GM12878 (cell line): ENCODE data around the gene RIPOR3. TPM values are rescaled to one million over a fixed set of nuclear protein-coding genes. Genes with fewer than 3 reads are reported as not detected.

Experiments
- ATAC-seq: fragments of 200-7000 bp; cut with Tn5 transposase; 3 replicates; pipeline ENCODE4 v1.9.1; 2020; ENCODE audit warnings: mild to moderate bottlenecking, moderate library complexity
- BruUV-seq: library from RNA; stranded (reverse); fragments of 400-500 nt; replicated peaks from 2 replicates; lab custom pipeline; 2021; lab: Mats Ljungman, UMichigan
- CTCF ChIA-PET: fragments of 300-600 bp; sonication (Branson Sonifier 250); formaldehyde crosslinking; extraction: SDS; loops from one replicate; lab custom pipeline; 2021; ENCODE audit warnings: inconsistent platforms; lab: Yijun Ruan, JAX
- POLR2A ChIA-PET: fragments of 350-600 bp; formaldehyde crosslinking; extraction: SDS; loops from one replicate; lab custom pipeline; 2021; ENCODE audit warnings: inconsistent platforms; lab: Charles Lee
- RAD21 ChIA-PET: fragments of 300-600 bp; sonication (Branson Sonifier 250); formaldehyde crosslinking; loops from one replicate; lab custom pipeline; 2023; ENCODE audit warnings: antibody characterized with exemption; ENCODE audit not compliant: unreplicated experiment; lab: Charles Lee
- SMC1A ChIA-PET: fragments of 300-600 bp; sonication (Branson Sonifier 250); formaldehyde crosslinking; loops from one replicate; lab custom pipeline; 2023; ENCODE audit not compliant: unreplicated experiment, uncharacterized antibody; lab: Charles Lee
- DNase-seq: peaks from one replicate; pipeline ENCODE4 v3.0.0-alpha.2; 2011; ENCODE audit warnings: low read depth, low spot score
- FAIRE-seq: peaks from 3 replicates; lab custom pipeline; 2011; peaks lifted over from hg19 to GRCh38; lab: Jason Lieb, UNC
- H2AFZ ChIP-seq: 2 replicates; pipeline ENCODE4 v1.6.0; 2011; ENCODE audit warnings: low read depth, low read length, control low read depth; ENCODE audit not compliant: control insufficient read depth
- H3K27ac ChIP-seq: 2 replicates; pipeline ENCODE4 v1.5.1; 2011; ENCODE audit warnings: control low read depth; ENCODE audit not compliant: control insufficient read depth, insufficient read depth
- H3K27me3 ChIP-seq, 2 experiments: replicated peaks in 1 of 2; 2 replicates each; pipeline versions ENCODE4 v1.6.0 to v1.6.1; 2011; ENCODE audit warnings: low read length in 1 of 2; ENCODE audit not compliant: control insufficient read depth in 2 of 2, insufficient read depth in 2 of 2
- H3K36me3 ChIP-seq, 2 experiments: 2 replicates each; pipeline ENCODE4 v1.5.1; 2011; ENCODE audit warnings: low read length in 1 of 2; ENCODE audit not compliant: control insufficient read depth in 2 of 2, insufficient read depth in 2 of 2
- H3K4me1 ChIP-seq: 2 replicates; pipeline ENCODE4 v1.6.1; 2011; ENCODE audit warnings: mild to moderate bottlenecking, low read length, moderate library complexity, mixed read lengths; ENCODE audit not compliant: control insufficient read depth, insufficient read depth
- H3K4me2 ChIP-seq: 2 replicates; pipeline ENCODE4 v1.6.0; 2011; ENCODE audit warnings: control low read depth; ENCODE audit not compliant: control insufficient read depth, insufficient read depth
- H3K4me3 ChIP-seq: fragments of 200-600 bp; sonication (generic); 2 replicates; pipeline ENCODE4 v1.5.1; 2016
- H3K79me2 ChIP-seq: 2 replicates; pipeline ENCODE4 v1.6.0; 2011; ENCODE audit warnings: low read length; ENCODE audit not compliant: control insufficient read depth, insufficient read depth
- H3K9ac ChIP-seq: 2 replicates; pipeline ENCODE4 v1.8.0; 2011; ENCODE audit warnings: low read length, control low read depth, mixed read lengths; ENCODE audit not compliant: control insufficient read depth, insufficient read depth
- H3K9me3 ChIP-seq: replicated peaks from 3 replicates; pipeline ENCODE4 v1.5.1; 2011; ENCODE audit warnings: mild to moderate bottlenecking, low read length; ENCODE audit not compliant: control insufficient read depth, insufficient read depth
- H4K20me1 ChIP-seq: 2 replicates; pipeline ENCODE4 v1.6.0; 2011; ENCODE audit not compliant: control insufficient read depth, insufficient read depth
- BCL11A ChIP-seq: IDR thresholded peaks from 2 replicates; pipeline ENCODE4 v1.6.1; 2011; ENCODE audit warnings: low read depth, low read length
- BMI1 ChIP-seq: fragments of 450-650 bp; IDR thresholded peaks from 2 replicates; pipeline ENCODE4 v1.6.1; 2016; ENCODE audit warnings: mild to moderate bottlenecking, moderate library complexity, borderline replicate concordance
- CBX5 ChIP-seq: sonication (generic); IDR thresholded peaks from 2 replicates; pipeline ENCODE4 v1.6.1; 2016; ENCODE audit warnings: low read depth, moderate library complexity, mild to moderate bottlenecking, inconsistent platforms
- EED ChIP-seq: sonication (generic); IDR thresholded peaks from 2 replicates; pipeline ENCODE4 v1.6.1; 2016; ENCODE audit warnings: antibody characterized with exemption, low read depth
- KAT2A ChIP-seq: conservative IDR thresholded peaks from 2 replicates; pipeline ENCODE4 v1.6.1; 2011; ENCODE audit warnings: low read depth, low read length; ENCODE audit not compliant: control insufficient read depth
- RB1 ChIP-seq: fragments of 450-650 bp; formaldehyde crosslinking; IDR thresholded peaks from 2 replicates; pipeline ENCODE4 v1.6.1; 2017; ENCODE audit warnings: mild to moderate bottlenecking, borderline replicate concordance
- RELA ChIP-seq: fragments of 450-650 bp; IDR thresholded peaks from 2 replicates; pipeline ENCODE4 v1.8.0; 2014; ENCODE audit warnings: borderline replicate concordance; ENCODE audit not compliant: partially characterized antibody
- SMARCA5 ChIP-seq: fragments of 450-650 bp; IDR thresholded peaks from 2 replicates; pipeline ENCODE4 v1.6.1; 2017; ENCODE audit warnings: mild to moderate bottlenecking
- SREBF1 ChIP-seq: IDR thresholded peaks from 2 replicates; pipeline ENCODE4 v1.6.1; 2012; ENCODE audit warnings: mild to moderate bottlenecking, low read length
- TCF3 ChIP-seq: IDR thresholded peaks from 2 replicates; pipeline ENCODE4 v1.6.1; 2012; ENCODE audit warnings: low read depth, mild to moderate bottlenecking, low read length, borderline replicate concordance; ENCODE audit not compliant: insufficient read depth
- WGBS: methylation state at CpG from one replicate; pipeline ENCODE4 v1.1.6; 2016; ENCODE audit warnings: low lambda C conversion rate; ENCODE audit not compliant: insufficient replicate concordance, insufficient coverage; ENCODE audit errors: missing lambda C conversion rate; 5-methylcytosine and 5-hydroxymethylcytosine counted together
- in situ Hi-C: fragments of 300-500 bp; cut with MboI; formaldehyde crosslinking; loops from 9 replicates; pipeline ENCODE4 v1.14.3; 2018; ENCODE audit warnings: mixed read lengths
- intact Hi-C: fragments of 100-400 bp; cut with micrococcal nuclease; formaldehyde crosslinking; loops from one replicate; pipeline ENCODE4 v1.14.2; 2022; ENCODE audit not compliant: unreplicated experiment
- polyA plus RNA-seq, 11 experiments: library from polyadenylated mRNA; depleted of rRNA in 4 of 11; unstranded in 6 of 11; stranded (reverse) in 5 of 11; fragments of >200 nt; fragmentation: Nextera tagmentation in 4 of 11; fragmentation: Illumina TruSeq in 1 of 11; extraction: Ambion mirVana in 4 of 11; extraction: Trizol in 1 of 11; gene quantifications; 1 replicate in 1 of 11; 2 replicates in 10 of 11; pipeline versions ENCODE4 v1.2.1 to v1.2.3, GENCODE V29; 2011 to 2016; ENCODE audit warnings: inconsistent platforms in 2 of 11, missing spikeins in 2 of 11, low read depth in 1 of 11
- total RNA-seq, 4 experiments: library from RNA; depleted of rRNA in 3 of 4; stranded (reverse); fragments of >200 nt in 3 of 4; fragmentation: Illumina TruSeq in 1 of 4; extraction: Trizol in 1 of 4; gene quantifications; 2 replicates each; pipeline versions ENCODE4 v1.2.1 to v1.2.3, GENCODE V29; 2013 to 2021
- TF ChIP-seq, protein P1 (sequence below): IDR thresholded peaks from 2 replicates; pipeline ENCODE4 v1.6.1; 2011; ENCODE audit warnings: low read depth, low read length, improper control_type of control experiment, borderline replicate concordance
- TF ChIP-seq, protein P2 (sequence below): IDR thresholded peaks from 2 replicates; pipeline ENCODE4 v1.6.1; 2012; ENCODE audit warnings: low read depth, low read length, improper control_type of control experiment
- TF ChIP-seq, protein P3 (sequence below): fragments of 450-650 bp; IDR thresholded peaks from 2 replicates; pipeline ENCODE4 v1.6.1; 2017; ENCODE audit warnings: mild to moderate bottlenecking, low read depth, inconsistent platforms; ENCODE audit not compliant: poor library complexity, severe bottlenecking
- TF ChIP-seq, protein P4 (sequence below): IDR thresholded peaks from 2 replicates; pipeline ENCODE4 v1.6.1; 2011; ENCODE audit warnings: borderline replicate concordance, low read depth, mild to moderate bottlenecking, moderate library complexity, low read length; ENCODE audit not compliant: insufficient read depth, poor library complexity, severe bottlenecking
- TF ChIP-seq, protein P5 (sequence below): fragments of 450-650 bp; formaldehyde crosslinking; IDR thresholded peaks from 2 replicates; pipeline ENCODE4 v1.4.0; 2022; ENCODE audit warnings: mild to moderate bottlenecking, moderate library complexity

The RIPOR3 gene
- total and polyA plus RNA-seq, 10 of the 15 experiments (the other 5 are each of a cell fraction or from before 2014, with no cell fraction given) = 0.04 to 0.55 (median 0.12) TPM; not detected in 6

DNA sequence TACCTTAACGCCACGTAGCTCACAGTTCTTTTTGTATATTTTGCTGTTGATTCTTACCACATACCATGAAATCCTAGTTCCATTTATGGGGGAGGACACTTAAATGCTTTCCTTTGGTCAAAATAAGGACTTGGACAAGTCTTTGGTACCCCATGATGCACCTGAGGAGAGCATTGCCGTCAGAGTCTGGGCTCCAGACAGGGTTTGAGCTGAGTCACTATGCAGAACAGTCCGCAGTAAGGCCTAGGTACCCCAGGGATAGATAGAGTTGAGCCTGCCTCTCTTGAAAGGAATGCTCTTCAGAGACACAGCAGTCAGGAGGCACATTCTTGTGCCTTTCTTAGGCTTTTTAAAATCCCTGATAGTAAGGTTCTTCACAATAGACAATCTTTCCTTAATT lies 46.0 kb upstream of the RIPOR3 start:
- Histone ChIP-seq H3K4me1 (no peaks in the 10 kb centered on the region), H2AFZ (no peak overlapping the region), H3K4me3 (no peak overlapping the region), H3K27me3 (no peaks in the 10 kb centered on the region), H3K27ac (no peak overlapping the region), H3K36me3 (no peaks in the 10 kb centered on the region), H3K79me2 (peaks cover 1% of the 10 kb centered on the region), H4K20me1 (no peaks in the 10 kb centered on the region), H3K9ac (no peak overlapping the region), H3K9me3 (no peaks in the 10 kb centered on the region), H3K4me2 (no peak overlapping the region)
- in situ Hi-C loops = no loop called here
- SMC1A ChIA-PET = interaction anchor here (0.8 kb wide), 1 partner anchor 12 kb away, joined by 3 read pairs; no protein-coding TSS in a partner anchor
- 92% methylated on average over 4 of the region's 4 CpGs for whole genome bisulfite sequencing
- ATAC-seq (no peak), FAIRE-seq (no peak), DNase-seq (no peak)
- RAD21 ChIA-PET = no interaction called here
- no TSS peak for BruUV-seq
- intact Hi-C loops = loop anchor here (10.0 kb wide), 1 partner anchor 553 kb away; no protein-coding TSS in a partner anchor
- CTCF ChIA-PET = interaction anchor here (3.7 kb wide), 1 partner anchor 12 kb away, joined by 18 read pairs; no protein-coding TSS in a partner anchor
- POLR2A ChIA-PET = interaction anchor here (0.6 kb wide), 1 partner anchor 407 kb away, joined by 8 read pairs; no protein-coding TSS in a partner anchor
- no peak for TF ChIP-seq RELA
- TF ChIP-seq, protein P1, sequence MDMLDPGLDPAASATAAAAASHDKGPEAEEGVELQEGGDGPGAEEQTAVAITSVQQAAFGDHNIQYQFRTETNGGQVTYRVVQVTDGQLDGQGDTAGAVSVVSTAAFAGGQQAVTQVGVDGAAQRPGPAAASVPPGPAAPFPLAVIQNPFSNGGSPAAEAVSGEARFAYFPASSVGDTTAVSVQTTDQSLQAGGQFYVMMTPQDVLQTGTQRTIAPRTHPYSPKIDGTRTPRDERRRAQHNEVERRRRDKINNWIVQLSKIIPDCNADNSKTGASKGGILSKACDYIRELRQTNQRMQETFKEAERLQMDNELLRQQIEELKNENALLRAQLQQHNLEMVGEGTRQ = no peak
- TF ChIP-seq KAT2A = no peak
- TF ChIP-seq RB1 = no peak
- no peak for TF ChIP-seq CBX5
- TF ChIP-seq, protein P2, sequence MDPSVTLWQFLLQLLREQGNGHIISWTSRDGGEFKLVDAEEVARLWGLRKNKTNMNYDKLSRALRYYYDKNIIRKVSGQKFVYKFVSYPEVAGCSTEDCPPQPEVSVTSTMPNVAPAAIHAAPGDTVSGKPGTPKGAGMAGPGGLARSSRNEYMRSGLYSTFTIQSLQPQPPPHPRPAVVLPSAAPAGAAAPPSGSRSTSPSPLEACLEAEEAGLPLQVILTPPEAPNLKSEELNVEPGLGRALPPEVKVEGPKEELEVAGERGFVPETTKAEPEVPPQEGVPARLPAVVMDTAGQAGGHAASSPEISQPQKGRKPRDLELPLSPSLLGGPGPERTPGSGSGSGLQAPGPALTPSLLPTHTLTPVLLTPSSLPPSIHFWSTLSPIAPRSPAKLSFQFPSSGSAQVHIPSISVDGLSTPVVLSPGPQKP = no peak
- TF ChIP-seq, protein P3, sequence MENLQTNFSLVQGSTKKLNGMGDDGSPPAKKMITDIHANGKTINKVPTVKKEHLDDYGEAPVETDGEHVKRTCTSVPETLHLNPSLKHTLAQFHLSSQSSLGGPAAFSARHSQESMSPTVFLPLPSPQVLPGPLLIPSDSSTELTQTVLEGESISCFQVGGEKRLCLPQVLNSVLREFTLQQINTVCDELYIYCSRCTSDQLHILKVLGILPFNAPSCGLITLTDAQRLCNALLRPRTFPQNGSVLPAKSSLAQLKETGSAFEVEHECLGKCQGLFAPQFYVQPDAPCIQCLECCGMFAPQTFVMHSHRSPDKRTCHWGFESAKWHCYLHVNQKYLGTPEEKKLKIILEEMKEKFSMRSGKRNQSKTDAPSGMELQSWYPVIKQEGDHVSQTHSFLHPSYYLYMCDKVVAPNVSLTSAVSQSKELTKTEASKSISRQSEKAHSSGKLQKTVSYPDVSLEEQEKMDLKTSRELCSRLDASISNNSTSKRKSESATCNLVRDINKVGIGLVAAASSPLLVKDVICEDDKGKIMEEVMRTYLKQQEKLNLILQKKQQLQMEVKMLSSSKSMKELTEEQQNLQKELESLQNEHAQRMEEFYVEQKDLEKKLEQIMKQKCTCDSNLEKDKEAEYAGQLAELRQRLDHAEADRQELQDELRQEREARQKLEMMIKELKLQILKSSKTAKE = no peak
- no peak for TF ChIP-seq BMI1
- TF ChIP-seq, protein P4, sequence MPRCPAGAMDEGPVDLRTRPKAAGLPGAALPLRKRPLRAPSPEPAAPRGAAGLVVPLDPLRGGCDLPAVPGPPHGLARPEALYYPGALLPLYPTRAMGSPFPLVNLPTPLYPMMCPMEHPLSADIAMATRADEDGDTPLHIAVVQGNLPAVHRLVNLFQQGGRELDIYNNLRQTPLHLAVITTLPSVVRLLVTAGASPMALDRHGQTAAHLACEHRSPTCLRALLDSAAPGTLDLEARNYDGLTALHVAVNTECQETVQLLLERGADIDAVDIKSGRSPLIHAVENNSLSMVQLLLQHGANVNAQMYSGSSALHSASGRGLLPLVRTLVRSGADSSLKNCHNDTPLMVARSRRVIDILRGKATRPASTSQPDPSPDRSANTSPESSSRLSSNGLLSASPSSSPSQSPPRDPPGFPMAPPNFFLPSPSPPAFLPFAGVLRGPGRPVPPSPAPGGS = no peak
- TF ChIP-seq BCL11A = no peak
- TF ChIP-seq, protein P5, sequence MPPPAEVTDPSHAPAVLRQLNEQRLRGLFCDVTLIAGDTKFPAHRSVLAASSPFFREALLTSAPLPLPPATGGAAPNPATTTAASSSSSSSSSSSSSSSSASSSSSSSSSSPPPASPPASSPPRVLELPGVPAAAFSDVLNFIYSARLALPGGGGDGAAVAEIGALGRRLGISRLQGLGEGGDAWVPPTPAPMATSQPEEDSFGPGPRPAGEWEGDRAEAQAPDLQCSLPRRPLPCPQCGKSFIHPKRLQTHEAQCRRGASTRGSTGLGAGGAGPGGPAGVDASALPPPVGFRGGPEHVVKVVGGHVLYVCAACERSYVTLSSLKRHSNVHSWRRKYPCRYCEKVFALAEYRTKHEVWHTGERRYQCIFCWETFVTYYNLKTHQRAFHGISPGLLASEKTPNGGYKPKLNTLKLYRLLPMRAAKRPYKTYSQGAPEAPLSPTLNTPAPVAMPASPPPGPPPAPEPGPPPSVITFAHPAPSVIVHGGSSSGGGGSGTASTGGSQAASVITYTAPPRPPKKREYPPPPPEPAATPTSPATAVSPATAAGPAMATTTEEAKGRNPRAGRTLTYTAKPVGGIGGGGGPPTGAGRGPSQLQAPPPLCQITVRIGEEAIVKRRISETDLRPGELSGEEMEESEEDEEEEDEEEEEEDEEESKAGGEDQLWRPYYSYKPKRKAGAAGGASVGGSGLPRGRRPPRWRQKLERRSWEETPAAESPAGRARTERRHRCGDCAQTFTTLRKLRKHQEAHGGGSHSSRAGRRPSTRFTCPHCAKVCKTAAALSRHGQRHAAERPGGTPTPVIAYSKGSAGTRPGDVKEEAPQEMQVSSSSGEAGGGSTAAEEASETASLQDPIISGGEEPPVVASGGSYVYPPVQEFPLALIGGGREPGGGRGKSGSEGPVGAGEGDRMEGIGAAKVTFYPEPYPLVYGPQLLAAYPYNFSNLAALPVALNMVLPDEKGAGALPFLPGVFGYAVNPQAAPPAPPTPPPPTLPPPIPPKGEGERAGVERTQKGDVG (CRISPR knock-in tag) = no peak
- TF ChIP-seq SREBF1 = no peak
- no peak for TF ChIP-seq TCF3
- no peak for TF ChIP-seq SMARCA5
- no peak for TF ChIP-seq EED
